Measurements from ENCODE around the gene HS3ST6. TPM values are rescaled to one million over a fixed set of nuclear protein-coding genes. Genes with fewer than 3 reads are reported as not detected.

The HS3ST6 gene
- total RNA-seq, 1 donor from 2014 or later = not detected

DNA sequence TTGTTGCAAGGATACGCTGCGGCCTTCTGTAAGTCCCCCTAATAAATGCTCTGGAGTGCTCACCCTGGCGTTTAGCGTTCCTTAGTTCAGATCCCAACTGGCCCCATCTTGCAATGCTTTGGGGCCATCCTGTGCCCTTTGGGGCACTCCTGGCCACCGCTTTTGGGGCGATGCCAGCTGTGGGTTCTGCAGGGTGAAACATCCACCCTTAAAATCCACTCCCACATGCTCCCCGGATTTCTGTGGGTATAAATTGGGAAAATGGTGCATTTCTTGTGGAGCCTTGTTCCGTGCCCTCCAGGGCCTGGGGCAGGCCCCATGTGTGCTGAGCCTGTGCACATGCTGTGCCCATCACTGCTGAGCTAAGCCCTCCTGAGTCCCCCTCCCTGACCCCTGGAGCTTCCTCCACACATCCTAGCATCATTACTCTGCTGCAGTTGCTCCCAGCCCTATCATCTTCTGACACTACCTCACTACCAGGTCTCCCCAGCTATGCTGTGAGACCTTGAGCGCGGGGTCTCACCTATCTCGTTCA is 18.8 kb upstream of the HS3ST6 start:
- no peak overlapping the region for H3K27ac Mint-ChIP-seq (ENCODE audit: unreplicated experiment)

DNA sequence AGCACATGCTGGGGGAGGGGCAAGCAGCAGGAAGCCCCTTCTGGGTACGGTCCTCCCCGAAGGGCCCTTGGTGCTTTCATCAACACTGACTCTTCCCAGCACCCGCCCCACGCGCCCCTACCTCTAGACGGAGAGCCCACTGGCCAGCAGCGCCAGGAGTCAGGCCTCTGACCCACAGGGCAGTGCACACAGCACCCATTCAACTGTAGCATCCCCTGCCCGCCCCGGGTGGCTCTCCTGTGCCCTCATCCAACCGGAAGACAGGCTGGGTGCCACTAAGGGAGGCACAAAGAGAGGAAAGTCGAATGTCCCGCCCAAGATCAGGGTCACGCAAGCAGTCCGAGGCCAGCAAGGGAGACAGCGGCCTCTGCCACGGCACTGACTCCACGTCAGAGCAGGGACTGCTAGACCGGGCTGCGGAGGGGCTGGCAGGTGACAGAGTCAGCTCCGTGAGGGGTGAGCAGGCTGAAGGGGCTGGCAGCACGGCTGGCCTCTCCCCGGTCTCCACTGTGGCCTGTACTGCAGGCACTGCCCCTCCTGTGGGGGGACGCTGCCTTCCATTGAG is 15.0 kb upstream of the HS3ST6 start:
- no peak overlapping the region for H3K27ac Mint-ChIP-seq (ENCODE audit: unreplicated experiment)
- no peak overlapping the region for H3K4me3 Mint-ChIP-seq (ENCODE audit: unreplicated experiment)
- H3K36me3 Mint-ChIP-seq (ENCODE audit: low read depth, unreplicated experiment) = no peaks in the 10 kb centered on the region

More for the DNA sequence above, 18.8 kb upstream of the HS3ST6 start:
- no peak overlapping the region for H3K4me3 Mint-ChIP-seq (ENCODE audit: unreplicated experiment)
- H3K4me1 Mint-ChIP-seq (ENCODE audit: unreplicated experiment) = no peaks in the 10 kb centered on the region
- H3K9me3 Mint-ChIP-seq (ENCODE audit: unreplicated experiment) = no peaks in the 10 kb centered on the region
- H3K27me3 Mint-ChIP-seq (ENCODE audit: unreplicated experiment) = peaks cover 5% of the 10 kb centered on the region
- no peak for DNase-seq (ENCODE audit: low spot score)
- TF ChIP-seq, protein P1, sequence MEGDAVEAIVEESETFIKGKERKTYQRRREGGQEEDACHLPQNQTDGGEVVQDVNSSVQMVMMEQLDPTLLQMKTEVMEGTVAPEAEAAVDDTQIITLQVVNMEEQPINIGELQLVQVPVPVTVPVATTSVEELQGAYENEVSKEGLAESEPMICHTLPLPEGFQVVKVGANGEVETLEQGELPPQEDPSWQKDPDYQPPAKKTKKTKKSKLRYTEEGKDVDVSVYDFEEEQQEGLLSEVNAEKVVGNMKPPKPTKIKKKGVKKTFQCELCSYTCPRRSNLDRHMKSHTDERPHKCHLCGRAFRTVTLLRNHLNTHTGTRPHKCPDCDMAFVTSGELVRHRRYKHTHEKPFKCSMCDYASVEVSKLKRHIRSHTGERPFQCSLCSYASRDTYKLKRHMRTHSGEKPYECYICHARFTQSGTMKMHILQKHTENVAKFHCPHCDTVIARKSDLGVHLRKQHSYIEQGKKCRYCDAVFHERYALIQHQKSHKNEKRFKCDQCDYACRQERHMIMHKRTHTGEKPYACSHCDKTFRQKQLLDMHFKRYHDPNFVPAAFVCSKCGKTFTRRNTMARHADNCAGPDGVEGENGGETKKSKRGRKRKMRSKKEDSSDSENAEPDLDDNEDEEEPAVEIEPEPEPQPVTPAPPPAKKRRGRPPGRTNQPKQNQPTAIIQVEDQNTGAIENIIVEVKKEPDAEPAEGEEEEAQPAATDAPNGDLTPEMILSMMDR (IDR thresholded peaks at IDR 0.05; ENCODE audit: unreplicated experiment) = no peak
- peaks cover 5% of the 10 kb centered on the region for H3K36me3 Mint-ChIP-seq (ENCODE audit: low read depth, unreplicated experiment)

GRCh38 chr16:1932050-1933028 is 14.1 kb upstream of the HS3ST6 start:
- no peak overlapping the region for H3K4me3 Mint-ChIP-seq (ENCODE audit: unreplicated experiment)

More for the DNA sequence above, 15.0 kb upstream of the HS3ST6 start:
- no peak for DNase-seq (ENCODE audit: low spot score)
- TF ChIP-seq, protein P1 (IDR thresholded peaks at IDR 0.05; ENCODE audit: unreplicated experiment) = no peak
- peaks cover 8% of the 10 kb centered on the region for H3K27me3 Mint-ChIP-seq (ENCODE audit: unreplicated experiment)
- H3K9me3 Mint-ChIP-seq (ENCODE audit: unreplicated experiment) = no peaks in the 10 kb centered on the region
- no peaks in the 10 kb centered on the region for H3K4me1 Mint-ChIP-seq (ENCODE audit: unreplicated experiment)

GRCh38 chr16:1930338-1930720 is 12.1 kb upstream of the HS3ST6 start:
- H3K36me3 Mint-ChIP-seq (ENCODE audit: low read depth, unreplicated experiment) = no peaks in the 10 kb centered on the region
- no peak overlapping the region for H3K4me3 Mint-ChIP-seq (ENCODE audit: unreplicated experiment)
- no peak overlapping the region for H3K27ac Mint-ChIP-seq (ENCODE audit: unreplicated experiment)

More at GRCh38 chr16:1932050-1933028, 14.1 kb upstream of the HS3ST6 start:
- Mint-ChIP-seq H3K27ac (ENCODE audit: unreplicated experiment) (no peak overlapping the region), H3K9me3 (ENCODE audit: unreplicated experiment) (no peaks in the 10 kb centered on the region), H3K36me3 (ENCODE audit: low read depth, unreplicated experiment) (no peaks in the 10 kb centered on the region), H3K27me3 (ENCODE audit: unreplicated experiment) (peaks cover 10% of the 10 kb centered on the region), H3K4me1 (ENCODE audit: unreplicated experiment) (no peaks in the 10 kb centered on the region)
- no peak for DNase-seq (ENCODE audit: low spot score)
- TF ChIP-seq, protein P1 (IDR thresholded peaks at IDR 0.05; ENCODE audit: unreplicated experiment) = no peak

More at GRCh38 chr16:1930338-1930720, 12.1 kb upstream of the HS3ST6 start:
- TF ChIP-seq, protein P1 (IDR thresholded peaks at IDR 0.05; ENCODE audit: unreplicated experiment) = no peak
- Mint-ChIP-seq H3K9me3 (ENCODE audit: unreplicated experiment) (no peaks in the 10 kb centered on the region), H3K4me1 (ENCODE audit: unreplicated experiment) (no peaks in the 10 kb centered on the region), H3K27me3 (ENCODE audit: unreplicated experiment) (peaks cover 8% of the 10 kb centered on the region)
- no peak for DNase-seq (ENCODE audit: low spot score)
